HepG2 (cell line): ENCODE data around the gene KLF11. TPM values are rescaled to one million over a fixed set of nuclear protein-coding genes. Genes with fewer than 3 reads are reported as not detected.

Source experiments
- ATAD3A ChIP-seq: sonication (generic); formaldehyde crosslinking; IDR thresholded peaks from 2 replicates; pipeline ENCODE4 v1.4.0; 2020; ENCODE audit warnings: missing genetic modification reagents
- GLI4 ChIP-seq: sonication (generic); formaldehyde crosslinking; IDR thresholded peaks from 2 replicates; pipeline ENCODE4 v1.5.1; 2020; ENCODE audit warnings: missing genetic modification reagents, mild to moderate bottlenecking, moderate library complexity, borderline replicate concordance
- GTF3A ChIP-seq: sonication (generic); formaldehyde crosslinking; conservative IDR thresholded peaks from 2 replicates; pipeline ENCODE4 v1.4.0; 2020; ENCODE audit warnings: mild to moderate bottlenecking, missing genetic modification reagents
- LCORL ChIP-seq, 2 experiments: fragments of 450-650 bp in 1 of 2; sonication (generic) in 1 of 2; formaldehyde crosslinking in 1 of 2; IDR thresholded peaks; 2 replicates each; pipeline versions ENCODE4 v1.5.0 to v1.6.1; 2017 to 2020; ENCODE audit warnings: antibody characterized with exemption in 1 of 2, missing genetic modification reagents in 1 of 2
- NCOA1 ChIP-seq: sonication (generic); formaldehyde crosslinking; IDR thresholded peaks from 2 replicates; pipeline ENCODE4 v1.9.0; 2021; ENCODE audit warnings: missing genetic modification reagents
- RELA ChIP-seq: sonication (generic); formaldehyde crosslinking; IDR thresholded peaks from 2 replicates; pipeline ENCODE4 v1.4.0; 2020; ENCODE audit warnings: missing genetic modification reagents
- SALL2 ChIP-seq: sonication (generic); formaldehyde crosslinking; IDR thresholded peaks from 2 replicates; pipeline ENCODE4 v1.8.1; 2023; ENCODE audit warnings: mild to moderate bottlenecking, missing genetic modification reagents, inconsistent platforms
- SATB2 ChIP-seq: sonication (generic); formaldehyde crosslinking; IDR thresholded peaks from 2 replicates; pipeline ENCODE4 v1.5.0; 2020; ENCODE audit warnings: missing genetic modification reagents
- SUZ12 ChIP-seq: fragments of 150-350 bp; IDR thresholded peaks from 2 replicates; pipeline ENCODE4 v1.6.1; 2014; ENCODE audit warnings: low read depth, low read length
- SYNCRIP ChIP-seq: fragments of 200-400 bp; formaldehyde crosslinking; IDR thresholded peaks from 2 replicates; pipeline ENCODE4 v1.6.1; 2018; ENCODE audit warnings: mild to moderate bottlenecking, low read depth, low read length; ENCODE audit not compliant: insufficient read depth
- TCF7 ChIP-seq: sonication (generic); IDR thresholded peaks from 2 replicates; pipeline ENCODE4 v1.6.1; 2016; ENCODE audit warnings: antibody characterized with exemption, low read depth
- ZFP36L1 ChIP-seq: sonication (generic); formaldehyde crosslinking; IDR thresholded peaks from 2 replicates; pipeline ENCODE4 v1.8.0; 2022; ENCODE audit warnings: mild to moderate bottlenecking, missing genetic modification reagents, moderate library complexity
- ZNF160 ChIP-seq: sonication (generic); formaldehyde crosslinking; IDR thresholded peaks from 2 replicates; pipeline ENCODE4 v1.8.0; 2022; ENCODE audit warnings: mild to moderate bottlenecking, inconsistent platforms, missing genetic modification reagents
- ZNF441 ChIP-seq: sonication (generic); formaldehyde crosslinking; IDR thresholded peaks from 2 replicates; pipeline ENCODE4 v1.7.0; 2021; ENCODE audit warnings: missing genetic modification reagents, borderline replicate concordance
- ZNF468 ChIP-seq: sonication (generic); formaldehyde crosslinking; IDR thresholded peaks from 2 replicates; pipeline ENCODE4 v1.8.0; 2022; ENCODE audit warnings: mild to moderate bottlenecking, moderate library complexity, missing genetic modification reagents
- ZNF543 ChIP-seq: sonication (generic); formaldehyde crosslinking; IDR thresholded peaks from 2 replicates; pipeline ENCODE4 v1.4.0; 2020; ENCODE audit warnings: mild to moderate bottlenecking, missing genetic modification reagents
- ZNF614 ChIP-seq: IDR thresholded peaks from 2 replicates; pipeline ENCODE4 v1.6.1; 2018; ENCODE audit warnings: missing biosample characterization, missing genetic modification reagents, inconsistent platforms, borderline replicate concordance
- ZSCAN12 ChIP-seq: sonication (generic); formaldehyde crosslinking; IDR thresholded peaks from 2 replicates; pipeline ENCODE4 v1.9.0; 2021; ENCODE audit warnings: mild to moderate bottlenecking, missing genetic modification reagents
- polyA plus RNA-seq, 8 experiments: library from polyadenylated mRNA; depleted of rRNA in 3 of 8; stranded (reverse) in 7 of 8; unstranded in 1 of 8; fragments of >200 nt; fragmentation: Illumina TruSeq in 4 of 8; extraction: Trizol in 4 of 8; gene quantifications; 2 replicates each; pipeline versions ENCODE4 v1.2.1 to v1.2.3, GENCODE V29; 2011 to 2016; ENCODE audit warnings: low read depth in 4 of 8, missing spikeins in 1 of 8, mixed read lengths in 1 of 8; ENCODE audit not compliant: insufficient read depth in 1 of 8
- total RNA-seq, 5 experiments: library from RNA; depleted of rRNA; stranded (reverse); fragments of >200 nt; fragmentation: Illumina TruSeq; extraction: Trizol; gene quantifications; 2 replicates each; pipeline ENCODE4 v1.2.3, GENCODE V29; 2016; ENCODE audit warnings: low read depth in 1 of 5
- TF ChIP-seq, protein P1 (sequence below): IDR thresholded peaks from 2 replicates; pipeline ENCODE4 v1.6.1; 2016; ENCODE audit warnings: low read depth, control low read depth
- TF ChIP-seq, protein P2 (sequence below): sonication (generic); formaldehyde crosslinking; IDR thresholded peaks from 2 replicates; pipeline ENCODE4 v1.4.0; 2020; ENCODE audit warnings: mild to moderate bottlenecking, missing genetic modification reagents
- TF ChIP-seq, protein P3 (sequence below): sonication (generic); formaldehyde crosslinking; IDR thresholded peaks from 2 replicates; pipeline ENCODE4 v1.4.0; 2020; ENCODE audit warnings: missing genetic modification reagents, low read depth, mild to moderate bottlenecking, borderline replicate concordance
- TF ChIP-seq, protein P4 (sequence below): sonication (generic); formaldehyde crosslinking; conservative IDR thresholded peaks from 2 replicates; pipeline ENCODE4 v1.4.0; 2020; ENCODE audit warnings: missing genetic modification reagents
- TF ChIP-seq, protein P5 (sequence below): IDR thresholded peaks from 2 replicates; pipeline ENCODE4 v1.6.1; 2012; ENCODE audit warnings: low read depth, low read length, improper control_type of control experiment

The KLF11 gene
- total and polyA plus RNA-seq, 2 of the 13 experiments (the other 11 are each of a cell fraction or from before 2014, with no cell fraction given) = 2.5 to 11.8 TPM

DNA sequence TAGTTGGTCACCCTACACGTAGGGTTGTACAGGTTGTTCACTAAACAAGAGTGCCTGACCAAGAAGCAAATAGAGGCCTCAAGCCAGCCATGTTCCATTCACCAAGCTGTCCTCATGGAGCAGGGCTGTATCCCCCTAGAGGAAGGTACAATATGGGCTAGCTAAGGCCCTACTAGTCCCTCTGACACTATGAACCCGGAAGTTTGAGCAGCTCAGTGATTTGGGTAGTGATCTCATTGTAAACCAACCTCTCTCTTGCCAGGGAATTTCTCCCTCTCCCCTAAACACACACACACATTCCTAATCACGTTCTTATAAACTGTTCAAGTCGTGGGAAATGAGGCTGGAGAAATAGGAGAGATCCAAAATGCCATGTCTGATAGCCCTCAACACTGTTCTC, 43.6 kb downstream of the KLF11 start (continued):
- TF ChIP-seq NCOA1 (CRISPR knock-in tag) (no peak), ZSCAN12 (CRISPR knock-in tag) (no peak), RELA (CRISPR knock-in tag) (no peak), SUZ12 (no peak), ZNF468 (no peak), SYNCRIP (no peak), SALL2 (CRISPR knock-in tag) (no peak), TCF7 (no peak), ZNF160 (CRISPR knock-in tag) (no peak), ZNF441 (CRISPR knock-in tag) (no peak), LCORL (IDR thresholded peaks at IDR 0.05) (no peak), LCORL (CRISPR knock-in tag; IDR thresholded peaks at IDR 0.05) (peak; percentile 55; the same call in 1 of the 2 replicates), ATAD3A (CRISPR knock-in tag) (no peak), SATB2 (no peak), ZNF543 (no peak), ZFP36L1 (CRISPR knock-in tag) (no peak), GTF3A (CRISPR knock-in tag) (no peak), GLI4 (no peak), ZNF614 (CRISPR knock-in tag) (no peak)
- TF ChIP-seq, protein P1, sequence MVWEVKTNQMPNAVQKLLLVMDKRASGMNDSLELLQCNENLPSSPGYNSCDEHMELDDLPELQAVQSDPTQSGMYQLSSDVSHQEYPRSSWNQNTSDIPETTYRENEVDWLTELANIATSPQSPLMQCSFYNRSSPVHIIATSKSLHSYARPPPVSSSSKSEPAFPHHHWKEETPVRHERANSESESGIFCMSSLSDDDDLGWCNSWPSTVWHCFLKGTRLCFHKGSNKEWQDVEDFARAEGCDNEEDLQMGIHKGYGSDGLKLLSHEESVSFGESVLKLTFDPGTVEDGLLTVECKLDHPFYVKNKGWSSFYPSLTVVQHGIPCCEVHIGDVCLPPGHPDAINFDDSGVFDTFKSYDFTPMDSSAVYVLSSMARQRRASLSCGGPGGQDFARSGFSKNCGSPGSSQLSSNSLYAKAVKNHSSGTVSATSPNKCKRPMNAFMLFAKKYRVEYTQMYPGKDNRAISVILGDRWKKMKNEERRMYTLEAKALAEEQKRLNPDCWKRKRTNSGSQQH (CRISPR knock-in tag) = no peak
- TF ChIP-seq, protein P2, sequence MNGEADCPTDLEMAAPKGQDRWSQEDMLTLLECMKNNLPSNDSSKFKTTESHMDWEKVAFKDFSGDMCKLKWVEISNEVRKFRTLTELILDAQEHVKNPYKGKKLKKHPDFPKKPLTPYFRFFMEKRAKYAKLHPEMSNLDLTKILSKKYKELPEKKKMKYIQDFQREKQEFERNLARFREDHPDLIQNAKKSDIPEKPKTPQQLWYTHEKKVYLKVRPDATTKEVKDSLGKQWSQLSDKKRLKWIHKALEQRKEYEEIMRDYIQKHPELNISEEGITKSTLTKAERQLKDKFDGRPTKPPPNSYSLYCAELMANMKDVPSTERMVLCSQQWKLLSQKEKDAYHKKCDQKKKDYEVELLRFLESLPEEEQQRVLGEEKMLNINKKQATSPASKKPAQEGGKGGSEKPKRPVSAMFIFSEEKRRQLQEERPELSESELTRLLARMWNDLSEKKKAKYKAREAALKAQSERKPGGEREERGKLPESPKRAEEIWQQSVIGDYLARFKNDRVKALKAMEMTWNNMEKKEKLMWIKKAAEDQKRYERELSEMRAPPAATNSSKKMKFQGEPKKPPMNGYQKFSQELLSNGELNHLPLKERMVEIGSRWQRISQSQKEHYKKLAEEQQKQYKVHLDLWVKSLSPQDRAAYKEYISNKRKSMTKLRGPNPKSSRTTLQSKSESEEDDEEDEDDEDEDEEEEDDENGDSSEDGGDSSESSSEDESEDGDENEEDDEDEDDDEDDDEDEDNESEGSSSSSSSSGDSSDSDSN (CRISPR knock-in tag) = 0 out of 2 replicates have a peak, but pooled peaks have one; percentile 15
- TF ChIP-seq, protein P3, sequence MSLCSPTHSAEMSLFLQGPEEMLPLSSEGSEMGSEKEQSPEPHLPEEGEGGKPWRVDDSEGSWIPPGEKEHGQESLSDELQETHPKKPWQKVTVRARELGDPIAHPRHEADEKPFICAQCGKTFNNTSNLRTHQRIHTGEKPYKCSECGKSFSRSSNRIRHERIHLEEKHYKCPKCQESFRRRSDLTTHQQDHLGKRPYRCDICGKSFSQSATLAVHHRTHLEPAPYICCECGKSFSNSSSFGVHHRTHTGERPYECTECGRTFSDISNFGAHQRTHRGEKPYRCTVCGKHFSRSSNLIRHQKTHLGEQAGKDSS (CRISPR knock-in tag) = no peak
- TF ChIP-seq, protein P4, sequence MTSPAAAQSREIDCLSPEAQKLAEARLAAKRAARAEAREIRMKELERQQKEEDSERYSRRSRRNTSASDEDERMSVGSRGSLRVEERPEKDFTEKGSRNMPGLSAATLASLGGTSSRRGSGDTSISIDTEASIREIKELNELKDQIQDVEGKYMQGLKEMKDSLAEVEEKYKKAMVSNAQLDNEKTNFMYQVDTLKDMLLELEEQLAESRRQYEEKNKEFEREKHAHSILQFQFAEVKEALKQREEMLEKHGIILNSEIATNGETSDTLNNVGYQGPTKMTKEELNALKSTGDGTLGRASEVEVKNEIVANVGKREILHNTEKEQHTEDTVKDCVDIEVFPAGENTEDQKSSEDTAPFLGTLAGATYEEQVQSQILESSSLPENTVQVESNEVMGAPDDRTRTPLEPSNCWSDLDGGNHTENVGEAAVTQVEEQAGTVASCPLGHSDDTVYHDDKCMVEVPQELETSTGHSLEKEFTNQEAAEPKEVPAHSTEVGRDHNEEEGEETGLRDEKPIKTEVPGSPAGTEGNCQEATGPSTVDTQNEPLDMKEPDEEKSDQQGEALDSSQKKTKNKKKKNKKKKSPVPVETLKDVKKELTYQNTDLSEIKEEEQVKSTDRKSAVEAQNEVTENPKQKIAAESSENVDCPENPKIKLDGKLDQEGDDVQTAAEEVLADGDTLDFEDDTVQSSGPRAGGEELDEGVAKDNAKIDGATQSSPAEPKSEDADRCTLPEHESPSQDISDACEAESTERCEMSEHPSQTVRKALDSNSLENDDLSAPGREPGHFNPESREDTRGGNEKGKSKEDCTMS (CRISPR knock-in tag) = no peak
- TF ChIP-seq, protein P5, sequence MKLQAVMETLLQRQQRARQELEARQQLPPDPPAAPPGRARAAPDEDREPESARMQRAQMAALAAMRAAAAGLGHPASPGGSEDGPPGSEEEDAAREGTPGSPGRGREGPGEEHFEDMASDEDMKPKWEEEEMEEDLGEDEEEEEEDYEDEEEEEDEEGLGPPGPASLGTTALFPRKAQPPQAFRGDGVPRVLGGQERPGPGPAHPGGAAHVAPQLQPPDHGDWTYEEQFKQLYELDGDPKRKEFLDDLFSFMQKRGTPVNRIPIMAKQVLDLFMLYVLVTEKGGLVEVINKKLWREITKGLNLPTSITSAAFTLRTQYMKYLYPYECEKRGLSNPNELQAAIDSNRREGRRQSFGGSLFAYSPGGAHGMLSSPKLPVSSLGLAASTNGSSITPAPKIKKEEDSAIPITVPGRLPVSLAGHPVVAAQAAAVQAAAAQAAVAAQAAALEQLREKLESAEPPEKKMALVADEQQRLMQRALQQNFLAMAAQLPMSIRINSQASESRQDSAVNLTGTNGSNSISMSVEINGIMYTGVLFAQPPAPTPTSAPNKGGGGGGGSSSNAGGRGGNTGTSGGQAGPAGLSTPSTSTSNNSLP = no peak
